GM19043 (cell line): ENCODE measurements around the gene SMAD1.
A peak's percentile ranks its signal among the peaks of the same experiment; 100 is the strongest.

Source experiments
- ATAC-seq: cut with Tn5 transposase; IDR thresholded peaks from one replicate; pipeline ENCODE4 v1.9.1; 2021; ENCODE audit warnings: low read depth; ENCODE audit not compliant: unreplicated experiment

Gene SMAD1

GRCh38 chr4:145481164-145481941, at the start of gene SMAD1:
Gene SMAD1, plus strand, starts transcription at chr4:145481853. Its CDS starts 32,761 bp downstream, at chr4:145514614.
- peak; percentile 37 for ATAC-seq

DNA sequence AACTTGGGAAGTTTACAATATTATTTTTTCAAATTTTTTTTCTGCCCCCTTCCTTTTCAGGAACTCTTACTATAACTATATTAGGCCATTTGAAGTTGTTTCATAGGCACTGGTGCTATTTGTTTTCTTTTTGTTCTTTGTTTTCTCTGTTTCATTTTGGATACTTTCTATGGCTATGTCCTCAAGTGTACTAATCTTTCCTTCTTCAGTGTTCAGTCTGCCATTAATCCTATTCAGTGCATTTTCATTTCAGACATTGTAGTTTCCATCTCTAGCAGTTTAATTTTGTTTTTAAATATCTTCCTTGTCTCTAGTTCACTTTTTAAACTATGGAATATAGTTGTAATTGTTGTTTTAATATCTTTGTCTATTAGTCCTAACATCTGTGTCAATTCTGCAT, 48.0 kb upstream of the SMAD1 start:
- ATAC-seq: no peak

- ATAC-seq: no peak
These were observed 46.0 kb upstream of the SMAD1 start for GRCh38 chr4:145435646-145436045.

DNA sequence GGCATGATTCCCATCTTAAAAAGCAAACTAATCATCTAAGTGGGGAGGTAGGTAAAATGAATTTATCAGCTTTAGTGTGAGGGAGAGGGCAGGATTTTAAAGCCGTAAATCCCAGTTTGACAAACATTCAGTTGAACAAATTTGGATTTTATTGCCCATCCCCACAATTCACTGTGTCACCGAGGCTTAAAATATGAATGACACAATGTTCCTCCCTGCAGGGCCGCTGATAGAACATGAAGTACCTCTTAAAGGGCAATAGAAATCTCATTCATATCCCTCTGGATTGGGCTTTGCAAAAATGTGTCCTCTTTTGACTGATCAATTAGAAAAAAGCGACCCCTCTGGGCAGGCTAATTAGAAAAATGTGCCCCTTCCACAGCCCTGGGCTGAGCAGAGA, 45.5 kb upstream of the SMAD1 start:
- no peak for ATAC-seq

DNA sequence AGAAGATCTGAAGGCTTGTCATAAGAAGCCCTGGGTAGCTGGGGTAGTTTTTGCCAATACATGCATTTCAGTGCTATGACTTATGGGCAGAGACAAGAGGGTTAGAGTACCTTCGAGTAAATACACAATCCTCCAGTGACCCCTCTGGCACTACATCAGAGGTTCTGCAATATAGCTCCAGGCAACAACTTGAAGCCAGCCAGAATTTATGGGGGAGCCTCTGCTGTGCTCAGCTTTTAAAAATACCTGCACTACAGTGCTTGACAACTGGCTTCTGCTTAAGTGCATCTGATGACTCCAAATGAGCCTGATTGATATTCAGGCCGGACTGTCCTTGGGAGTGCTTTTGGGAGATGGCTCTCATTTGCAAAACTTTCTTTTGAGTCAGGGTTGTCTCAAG, 44.9 kb upstream of the SMAD1 start:
- no peak for ATAC-seq

DNA sequence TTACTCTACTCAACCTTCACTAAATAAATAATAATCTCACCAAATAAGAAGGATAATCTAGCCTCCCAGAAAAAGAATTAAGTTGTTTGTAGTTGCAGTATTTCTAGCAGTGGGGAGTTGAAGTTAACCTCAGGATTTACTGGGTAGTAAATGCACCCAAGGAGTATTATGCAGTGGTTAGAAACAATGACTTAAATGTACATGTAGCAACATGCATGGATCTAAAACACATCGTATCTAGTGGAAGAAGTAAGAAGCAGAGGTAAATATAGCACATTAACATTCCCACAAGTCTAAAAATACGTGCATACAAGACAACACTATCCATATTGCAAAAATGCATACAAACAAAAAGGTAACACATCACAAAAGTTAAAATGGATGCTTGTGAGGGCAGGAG, 44.2 kb upstream of the SMAD1 start:
- no peak for ATAC-seq

DNA sequence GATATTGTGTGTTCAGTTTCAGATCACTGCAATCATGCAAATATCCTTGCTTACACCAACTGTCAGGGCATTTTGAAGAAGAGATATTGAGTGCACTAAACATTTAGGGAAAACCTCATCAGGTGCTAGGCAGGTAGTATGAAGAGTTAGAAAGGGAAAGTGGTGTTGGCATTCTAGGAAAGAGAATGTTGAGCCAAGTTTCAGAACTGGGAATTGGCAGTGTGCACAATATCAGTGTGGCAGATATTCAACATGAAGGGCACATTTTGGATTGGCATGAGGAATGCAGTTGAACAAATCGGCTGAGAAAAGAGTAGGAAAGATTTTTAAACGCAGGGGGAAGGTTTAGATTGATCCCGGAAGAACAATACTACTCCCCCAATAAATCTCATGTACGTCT, 43.4 kb upstream of the SMAD1 start:
- no peak for ATAC-seq

DNA sequence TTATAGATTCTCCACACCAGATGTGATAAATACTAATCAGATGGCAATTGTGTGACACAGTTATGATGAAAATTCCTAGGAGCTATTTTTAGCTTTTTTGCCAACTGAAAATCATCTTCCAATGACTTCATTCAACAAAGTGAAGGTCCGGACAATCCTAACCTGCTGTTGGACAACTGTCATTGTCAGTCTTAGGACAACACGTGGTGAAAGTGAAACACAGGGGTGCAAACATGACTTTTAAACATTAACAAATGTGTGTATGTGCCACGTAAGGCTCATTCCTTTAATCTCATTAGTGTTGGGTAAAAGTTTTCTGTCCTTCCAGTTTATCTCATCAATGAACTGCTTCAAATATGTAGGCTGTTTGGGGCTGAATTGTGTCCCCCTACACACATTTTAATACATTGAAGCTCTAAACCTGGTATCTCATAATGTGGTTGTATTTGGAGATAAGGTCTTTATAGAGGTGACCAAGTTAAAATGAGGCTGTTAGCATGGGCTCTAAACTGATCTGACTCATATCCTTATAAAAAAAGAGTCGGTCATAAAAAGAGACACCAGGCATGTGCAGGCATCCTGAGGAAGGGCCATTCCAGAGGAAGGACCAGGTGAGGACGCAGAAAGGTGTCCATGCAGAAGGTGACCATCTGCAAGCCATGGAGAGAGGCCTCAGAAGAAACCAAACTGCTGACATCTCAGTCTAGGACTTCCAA, 41.2 kb upstream of the SMAD1 start:
- ATAC-seq: no peak

DNA sequence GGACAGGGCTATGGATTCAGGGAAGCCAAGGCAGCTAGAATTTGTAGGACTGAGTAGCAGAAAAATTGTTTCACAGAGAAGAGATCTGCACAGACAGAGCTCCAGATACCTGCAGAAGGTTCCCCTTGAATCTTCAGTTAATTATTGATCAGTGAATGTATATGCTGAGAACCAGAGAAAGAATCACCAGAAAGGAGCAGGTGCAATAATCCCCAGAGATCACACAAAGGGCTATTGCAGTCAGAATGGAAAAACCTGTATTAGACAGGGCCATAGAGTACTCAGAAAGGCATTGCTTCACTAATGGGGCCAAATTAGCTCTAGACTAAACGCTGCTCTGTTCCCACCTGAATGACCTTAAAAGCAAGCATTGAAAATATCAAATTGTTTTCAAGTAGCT, 35.5 kb upstream of the SMAD1 start:
- peak; percentile 82 for ATAC-seq

DNA sequence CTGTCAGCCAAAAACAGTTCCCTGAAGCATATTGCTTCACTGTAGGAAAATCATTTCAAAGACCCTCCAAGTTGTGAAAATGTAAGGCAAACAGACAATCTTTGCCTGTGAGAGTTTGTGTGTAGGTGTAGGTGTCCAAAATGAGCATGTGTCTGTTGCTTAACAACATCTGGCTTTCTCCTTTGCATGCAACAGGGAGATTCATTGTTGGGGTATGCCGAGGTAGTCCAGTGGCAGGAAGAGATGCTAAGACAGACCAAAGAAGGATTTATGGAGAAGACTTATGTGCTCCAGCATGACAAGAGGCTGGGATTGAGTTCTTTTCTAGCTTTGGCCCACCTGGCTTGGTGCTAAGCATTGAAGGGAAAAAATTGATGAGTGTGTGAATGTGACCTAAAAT, 29.8 kb upstream of the SMAD1 start:
- ATAC-seq: no peak

DNA sequence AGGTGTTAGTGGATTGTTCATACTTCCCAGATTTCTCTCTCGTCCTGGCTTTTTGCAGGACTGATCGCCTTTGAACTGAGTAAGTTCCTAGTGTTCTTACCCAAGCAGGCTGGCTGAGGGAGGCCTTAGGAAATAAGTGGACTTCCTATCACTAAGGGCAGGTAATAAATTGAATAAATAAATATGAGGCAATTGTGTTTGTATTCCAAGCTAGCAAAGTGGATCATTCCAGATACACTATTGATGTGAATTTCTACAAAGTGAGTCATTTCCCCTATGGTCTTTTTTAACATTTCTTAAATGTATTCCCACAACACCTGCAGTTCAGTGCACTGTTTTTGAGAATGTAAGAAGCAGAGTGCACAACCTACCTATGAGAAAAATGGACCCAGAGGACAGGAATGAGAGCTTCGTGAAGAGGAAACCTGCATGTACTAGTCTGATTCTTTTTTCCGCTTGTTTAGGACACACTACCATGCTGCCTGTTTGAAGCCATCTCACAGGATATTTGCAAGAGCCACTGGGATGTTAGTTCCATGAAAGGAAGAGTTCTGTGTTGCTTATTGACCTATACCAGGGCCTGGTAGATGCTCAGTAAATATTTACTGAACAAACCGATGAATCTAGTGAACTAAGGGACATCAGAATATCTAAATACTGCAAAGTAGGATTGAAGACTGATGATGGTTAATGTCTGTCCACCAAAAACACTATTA, 29.0 kb upstream of the SMAD1 start:
- no peak for ATAC-seq

- ATAC-seq: no peak
These were observed 28.5 kb upstream of the SMAD1 start for GRCh38 chr4:145453163-145453520.

DNA sequence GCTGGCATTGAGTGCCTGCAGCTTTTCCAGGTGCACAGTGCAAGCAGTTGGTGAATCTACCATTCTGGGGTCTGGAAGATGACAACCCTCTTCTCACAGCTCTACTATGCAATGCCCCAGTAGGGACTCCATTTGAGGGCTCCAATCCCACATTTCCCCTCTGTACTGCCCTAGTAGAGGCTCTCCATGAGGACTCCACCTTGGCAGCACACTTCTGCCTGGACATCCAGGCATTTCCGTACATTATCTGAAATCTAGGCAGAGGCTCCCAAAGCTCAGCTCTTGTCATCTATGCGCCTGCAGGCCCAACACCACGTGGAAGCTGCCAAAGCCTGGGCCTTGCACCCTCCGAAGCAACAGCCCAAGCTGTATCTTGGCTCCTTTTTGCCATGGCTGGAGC, 8.4 kb upstream of the SMAD1 start:
- no peak for ATAC-seq

DNA sequence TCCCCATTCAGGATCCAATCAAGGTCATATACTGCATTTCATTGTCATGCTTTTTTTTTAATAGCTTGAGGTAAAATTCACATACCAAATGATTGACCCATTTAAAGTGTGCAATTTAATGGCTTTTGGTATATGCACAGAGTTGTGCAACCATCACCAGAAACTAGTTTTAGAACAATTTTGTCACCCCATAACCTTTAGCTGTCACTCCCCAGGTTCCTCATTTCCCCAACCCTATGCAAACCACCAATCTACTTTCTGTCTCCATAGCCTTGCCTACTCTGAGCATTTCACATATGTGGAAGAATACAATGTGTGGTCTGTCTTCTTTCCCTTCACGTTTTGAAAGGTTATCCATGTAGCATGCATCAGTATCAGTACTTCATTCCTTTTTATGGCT, 1.4 kb upstream of the SMAD1 start:
- peak; percentile 31 for ATAC-seq

DNA sequence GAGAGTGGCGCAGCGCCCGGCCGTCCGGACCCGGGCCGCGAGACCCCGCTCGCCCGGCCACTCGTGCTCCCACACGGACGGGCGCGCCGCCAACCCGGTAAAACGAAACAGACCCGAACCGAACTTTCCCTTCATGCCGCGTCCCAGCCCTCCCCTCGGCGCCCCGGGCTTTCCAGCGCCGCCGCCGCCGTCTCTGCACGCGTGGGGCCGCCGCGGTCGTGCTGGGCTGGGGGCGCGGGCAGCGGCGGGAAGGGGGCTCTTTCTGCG, 222 bp downstream of the SMAD1 start:
- no peak for ATAC-seq

DNA sequence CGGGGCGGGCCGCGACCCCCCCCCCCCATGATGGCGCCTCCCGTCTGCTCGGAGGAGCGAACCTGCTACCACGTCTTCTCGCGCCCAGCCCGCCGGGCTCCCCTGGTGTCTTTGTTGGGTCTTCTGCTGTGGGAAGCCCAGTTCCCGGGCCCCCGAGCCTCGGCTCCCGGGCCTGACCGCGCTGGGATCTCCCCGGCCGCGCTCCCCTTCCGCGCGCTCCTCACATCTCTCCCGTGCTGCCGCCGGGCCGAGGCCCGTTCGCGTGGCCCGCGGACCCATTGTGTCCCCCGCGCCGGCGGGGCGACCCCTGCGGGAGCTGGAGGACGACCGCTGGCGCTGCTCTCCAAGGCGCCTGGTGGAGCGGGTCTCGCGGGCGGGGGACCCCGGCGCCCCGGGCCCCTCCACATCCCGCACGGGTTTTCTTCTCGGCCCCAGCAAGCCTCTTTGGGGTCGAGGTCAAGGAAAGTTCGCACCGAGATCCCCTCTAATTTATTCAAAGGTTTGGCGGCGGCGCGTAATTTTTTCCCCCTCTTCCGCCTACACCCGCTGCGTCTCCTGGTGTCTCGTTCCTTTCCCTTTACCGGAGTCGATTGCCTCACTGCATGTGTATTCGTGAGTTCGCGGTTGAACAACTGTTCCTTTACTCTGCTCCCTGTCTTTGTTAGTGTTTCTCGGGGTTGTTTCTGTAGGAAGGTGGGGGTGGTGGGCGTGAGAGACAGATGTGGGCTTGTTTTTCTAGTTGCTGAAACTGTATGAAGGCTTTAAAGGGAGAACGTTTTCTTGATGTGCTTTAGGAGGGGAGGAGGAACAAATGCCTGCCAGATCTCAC, 770 bp downstream of the SMAD1 start:
- peak; percentile 31 for ATAC-seq

DNA sequence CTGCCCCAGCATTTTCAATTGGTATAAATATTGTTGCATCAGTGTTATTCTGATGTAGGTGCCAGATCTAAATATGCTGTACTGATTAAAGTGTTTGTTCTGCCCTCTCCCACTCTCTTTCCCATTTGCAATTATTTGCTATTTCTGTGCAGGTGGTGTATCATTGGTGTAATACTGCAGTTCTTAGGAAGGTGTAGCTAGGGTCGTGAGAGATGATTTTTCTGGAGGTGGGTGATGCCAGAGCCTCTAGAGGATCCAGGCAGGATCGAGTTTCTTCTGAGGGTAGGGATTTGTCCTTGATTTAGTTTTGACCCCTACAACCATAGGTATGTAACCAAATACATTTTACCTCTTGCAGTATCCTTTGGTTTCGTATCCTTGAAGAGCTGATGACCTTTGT, 1.9 kb downstream of the SMAD1 start:
- ATAC-seq: no peak

- no peak for ATAC-seq
These were observed 2.7 kb downstream of the SMAD1 start for GRCh38 chr4:145484225-145484846.

DNA sequence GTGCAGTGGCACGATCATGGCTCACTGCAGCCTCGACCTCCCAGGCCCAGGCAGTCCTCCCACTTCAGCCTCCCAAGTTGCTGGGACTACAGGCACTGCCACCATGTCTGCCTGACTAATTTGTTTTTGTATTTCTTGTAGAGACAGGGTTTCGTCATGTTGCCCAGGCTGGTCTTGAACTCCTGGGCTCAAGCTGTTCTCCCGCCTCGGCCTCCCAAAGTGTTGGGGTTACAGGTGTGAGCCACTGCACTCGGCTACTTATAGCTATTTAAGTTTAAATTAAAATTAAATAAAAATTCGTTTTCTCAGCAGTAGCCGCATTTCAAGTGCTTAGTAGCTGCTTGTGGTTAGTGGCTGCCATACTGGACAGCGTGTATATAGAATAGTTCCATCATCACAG, 3.5 kb downstream of the SMAD1 start:
- no peak for ATAC-seq

GRCh38 chr4:145486603-145487002, 5.0 kb downstream of the SMAD1 start:
- no peak for ATAC-seq

GRCh38 chr4:145487631-145488030, 6.0 kb downstream of the SMAD1 start:
- ATAC-seq: peak; percentile 97
